HEK293 (cell line): ENCODE results near the gene SRP14.

Experiments used
- CTCF ChIA-PET: fragments of 350-600 bp; formaldehyde crosslinking; extraction: SDS; loops from one replicate; lab custom pipeline; 2021; ENCODE audit warnings: antibody characterized with exemption; lab: Yijun Ruan, JAX
- POLR2A ChIA-PET: fragments of 300-600 bp; formaldehyde crosslinking; extraction: SDS; loops from one replicate; lab custom pipeline; 2020; ENCODE audit warnings: antibody characterized with exemption, inconsistent platforms; lab: Yijun Ruan, JAX
- H3K27ac ChIP-seq: fragments of 200-500 bp; sonication (Bioruptor generic); 2 replicates; pipeline ENCODE4 v1.5.1; 2014; ENCODE audit warnings: low read depth, low read length, control low read depth, inconsistent platforms; ENCODE audit errors: extremely low read depth
- H3K36me3 ChIP-seq, 2 experiments: fragments of 200-500 bp in 1 of 2; sonication (Bioruptor generic) in 1 of 2; 1 replicate in 1 of 2; 2 replicates in 1 of 2; pipeline ENCODE4 v1.5.1; 2014 to 2017; ENCODE audit warnings: inconsistent platforms in 2 of 2, low read length in 2 of 2; ENCODE audit not compliant: control insufficient read depth in 2 of 2, insufficient read depth in 1 of 2
- H3K4me1 ChIP-seq: fragments of 200-500 bp; sonication (Bioruptor generic); 2 replicates; pipeline ENCODE4 v1.5.1; 2014; ENCODE audit warnings: mild to moderate bottlenecking, low read length, inconsistent platforms; ENCODE audit not compliant: control insufficient read depth, insufficient read depth
- H3K4me3 ChIP-seq: 2 replicates; pipeline ENCODE4 v1.5.1; 2011; ENCODE audit warnings: low read depth, mild to moderate bottlenecking, control low read depth, low read length, moderate library complexity
- H3K9me3 ChIP-seq: fragments of 200-500 bp; sonication (Bioruptor generic); 2 replicates; pipeline ENCODE4 v1.5.1; 2014; ENCODE audit warnings: low read depth, low read length, inconsistent platforms; ENCODE audit not compliant: control insufficient read depth, insufficient read depth
- YY2 ChIP-seq: fragments of 450-650 bp; formaldehyde crosslinking; IDR thresholded peaks from 2 replicates; pipeline ENCODE4 v1.5.1; 2016; ENCODE audit warnings: missing biosample characterization, missing genetic modification characterization

The SRP14 gene

DNA sequence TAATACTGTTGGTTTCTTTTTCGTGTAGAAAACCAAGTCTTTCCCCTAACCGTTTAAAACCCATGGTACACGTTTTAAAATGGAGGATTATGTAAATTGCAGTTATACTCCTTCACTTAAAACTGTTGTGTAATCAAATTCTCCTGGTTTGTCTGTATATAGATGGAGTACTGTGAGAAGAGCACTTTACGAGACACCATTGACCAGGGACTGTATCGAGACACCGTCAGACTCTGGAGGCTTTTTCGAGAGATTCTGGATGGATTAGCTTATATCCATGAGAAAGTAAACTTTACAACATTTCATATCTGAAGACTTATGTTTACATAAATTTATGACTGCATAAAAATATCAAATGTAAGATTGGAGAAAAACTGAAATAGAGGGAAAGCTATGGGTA, 51.2 kb downstream of the SRP14 start:
- POLR2A ChIA-PET, result no interaction called here

More for the DNA sequence above, 51.2 kb downstream of the SRP14 start:
- H3K36me3 ChIP-seq, result peaks cover 3 to 68% of the 10 kb centered on the region in 2 experiments
- H3K4me3 ChIP-seq, result no peak overlapping the region
- H3K4me1 ChIP-seq, result no peaks in the 10 kb centered on the region
- H3K27ac ChIP-seq, result no peak overlapping the region
- no peaks in the 10 kb centered on the region for H3K9me3 ChIP-seq
- TF ChIP-seq YY2, result no peak
- CTCF ChIA-PET, result interaction anchor here (1.6 kb wide), 1 partner anchor 20 kb away, joined by 3 read pairs; no protein-coding TSS in a partner anchor
